Muscle layer of duodenum (tissue), 2 donors: Measurements from ENCODE around the gene COL6A2.
"Not testable (repeated sequence)": the region's sequence is repeated elsewhere in the genome, so short reads cannot be mapped to it uniquely, and the experiment has no call there.

Source experiments
- H3K27ac ChIP-seq: one replicate; pipeline ENCODE4 v1.7.0; 2013; ENCODE audit warnings: mild to moderate bottlenecking, low read length
- H3K27me3 ChIP-seq: one replicate; pipeline ENCODE4 v1.7.0; 2013; ENCODE audit warnings: low read depth, mild to moderate bottlenecking, control low read depth, low read length
- H3K36me3 ChIP-seq, 2 donors: one replicate each; pipeline ENCODE4 v1.7.0; 2013; ENCODE audit warnings: low read length in 2 of 2, control low read depth in 1 of 2, mild to moderate bottlenecking in 1 of 2; ENCODE audit not compliant: insufficient read depth in 2 of 2, control insufficient read depth in 1 of 2
- H3K4me1 ChIP-seq, 2 donors: one replicate each; pipeline ENCODE4 v1.7.0; 2013; ENCODE audit warnings: low read length in 2 of 2, mild to moderate bottlenecking in 2 of 2, control low read depth in 1 of 2, moderate library complexity in 1 of 2; ENCODE audit not compliant: insufficient read depth in 2 of 2, control insufficient read depth in 1 of 2
- H3K4me3 ChIP-seq, 2 donors: one replicate each; pipeline ENCODE4 v1.7.0; 2013; ENCODE audit warnings: low read length in 2 of 2, low read depth in 1 of 2, mild to moderate bottlenecking in 1 of 2
- H3K9me3 ChIP-seq, 2 donors: one replicate each; pipeline ENCODE4 v1.7.0; 2013; ENCODE audit warnings: low read length in 2 of 2, control low read depth in 1 of 2, mild to moderate bottlenecking in 1 of 2; ENCODE audit not compliant: control insufficient read depth in 1 of 2
- donor health status: healthy.

COL6A2 gene

DNA sequence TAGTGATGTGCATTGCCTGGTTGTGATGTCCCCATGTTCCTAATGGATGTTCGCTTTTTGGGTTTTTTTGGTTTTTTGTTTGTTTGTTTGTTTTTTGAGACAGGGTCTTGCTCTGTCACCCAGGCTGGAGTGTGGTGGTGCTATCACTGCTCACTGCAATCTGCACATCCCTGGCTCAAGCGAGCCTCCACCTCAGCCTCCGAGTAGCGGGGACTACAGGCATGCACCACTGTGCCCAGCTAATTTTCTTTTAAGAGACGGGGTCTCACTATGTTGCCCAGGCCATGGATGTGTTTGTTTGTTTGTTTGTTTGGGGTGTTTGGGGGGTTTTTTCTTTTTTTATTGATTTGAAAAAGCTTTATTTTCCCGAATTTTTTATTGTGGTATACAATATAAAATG lies 2.1 kb downstream of the COL6A2 start:
- H3K9me3 ChIP-seq: peaks cover 0 to 5% of the 10 kb centered on the region in 2 donors
- no peak overlapping the region for H3K27ac ChIP-seq
- H3K4me1 ChIP-seq: peaks cover 3 to 4% of the 10 kb centered on the region in 2 donors
- no peaks in the 10 kb centered on the region for H3K27me3 ChIP-seq
- H3K4me3 ChIP-seq: peak overlapping the region; percentile 12 to 82
- H3K36me3 ChIP-seq: peaks cover 0 to 4% of the 10 kb centered on the region in 2 donors

DNA sequence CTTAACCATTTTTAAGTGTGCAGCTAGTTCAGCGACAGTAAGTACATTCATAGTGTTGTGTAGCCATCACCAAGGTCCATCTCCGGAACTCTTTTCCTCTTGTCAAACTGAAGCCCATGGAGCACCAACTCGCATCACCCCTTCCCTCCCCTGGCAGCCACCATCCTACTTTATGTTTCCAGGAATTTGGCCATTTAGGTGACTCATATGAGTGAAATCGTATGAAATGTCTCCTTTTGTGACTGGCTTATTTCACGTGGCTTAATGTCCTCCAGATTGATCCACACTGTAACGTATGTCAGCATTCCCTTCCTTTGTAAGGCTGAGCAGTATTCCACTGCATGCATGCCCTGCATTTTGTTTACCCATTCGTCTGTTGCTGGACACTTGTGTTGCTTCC lies 2.5 kb downstream of the COL6A2 start:
- Histone ChIP-seq H3K4me1 (peaks cover 3 to 4% of the 10 kb centered on the region in 2 donors), H3K27me3 (no peaks in the 10 kb centered on the region), H3K27ac (no peak overlapping the region), H3K36me3 (peaks cover 0 to 4% of the 10 kb centered on the region in 2 donors), H3K4me3 (peak overlapping the region; percentile 12 to 82), H3K9me3 (peaks cover 0 to 5% of the 10 kb centered on the region in 2 donors)

DNA sequence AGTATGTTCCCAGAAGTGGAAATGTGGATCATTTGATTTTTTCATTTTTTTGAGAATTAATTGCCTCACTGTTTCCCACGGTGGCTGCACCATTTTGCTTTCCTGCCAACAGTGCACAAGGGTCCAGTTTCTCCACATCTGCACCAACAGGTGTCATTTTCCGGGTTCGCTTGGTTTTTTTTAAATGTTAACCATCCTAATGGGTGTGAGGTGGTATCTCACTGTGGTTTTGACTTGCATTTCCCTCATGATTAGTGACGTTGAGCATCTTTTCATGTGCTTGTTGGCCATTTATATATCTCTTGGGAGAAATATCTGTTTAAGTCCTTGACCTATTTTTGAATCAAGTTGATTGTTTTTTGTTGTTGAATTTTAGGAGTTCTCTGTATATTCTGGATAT lies 3.0 kb downstream of the COL6A2 start:
- Histone ChIP-seq H3K27me3 (no peaks in the 10 kb centered on the region), H3K9me3 (peaks cover 0 to 5% of the 10 kb centered on the region in 2 donors), H3K27ac (no peak overlapping the region), H3K4me1 (peaks cover 3 to 4% of the 10 kb centered on the region in 2 donors), H3K4me3 (peak overlapping the region; percentile 12 to 82), H3K36me3 (peaks cover 0 to 4% of the 10 kb centered on the region in 2 donors)

DNA sequence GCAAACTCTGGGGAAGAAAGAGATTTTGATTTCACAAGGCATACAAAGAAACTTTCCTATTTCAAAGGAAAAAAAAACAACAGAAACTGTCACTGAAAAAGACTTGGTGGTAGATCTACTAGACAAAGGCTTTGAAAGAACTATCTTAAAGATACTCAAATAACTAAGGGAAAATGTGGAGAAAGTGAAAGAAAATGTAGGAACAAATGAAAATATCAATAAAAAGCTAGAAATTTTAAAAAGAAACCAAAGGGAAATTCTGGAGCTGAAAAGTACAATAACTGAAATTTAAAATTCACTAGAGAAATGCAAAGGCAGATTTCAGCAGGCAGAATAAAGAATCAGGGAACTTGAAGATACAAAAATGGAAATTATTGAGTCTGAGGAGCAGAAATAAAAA lies 6.2 kb downstream of the COL6A2 start:
- Histone ChIP-seq H3K4me1 (peaks cover 4 to 7% of the 10 kb centered on the region in 2 donors), H3K27ac (no peak overlapping the region), H3K36me3 (peaks cover 0 to 4% of the 10 kb centered on the region in 2 donors), H3K4me3 (no peak overlapping the region), H3K9me3 (peaks cover 0 to 5% of the 10 kb centered on the region in 2 donors), H3K27me3 (no peaks in the 10 kb centered on the region)

- Histone ChIP-seq H3K36me3 (peaks cover 0 to 11% of the 10 kb centered on the region in 2 donors), H3K4me1 (peaks cover 0 to 24% of the 10 kb centered on the region in 2 donors)
- H3K9me3 ChIP-seq, H3K27ac ChIP-seq, H3K4me3 ChIP-seq, H3K27me3 ChIP-seq: not testable (repeated sequence)
Measured at GRCh38 chr21:46107376-46107775, 9.5 kb downstream of the COL6A2 start.

GRCh38 chr21:46108827-46109312 lies 11.0 kb downstream of the COL6A2 start:
- H3K27me3 ChIP-seq: no peaks in the 10 kb centered on the region
- H3K9me3 ChIP-seq: no peaks in the 10 kb centered on the region
- no peak overlapping the region for H3K27ac ChIP-seq
- peaks cover 9 to 25% of the 10 kb centered on the region in 2 donors for H3K36me3 ChIP-seq
- H3K4me1 ChIP-seq: peaks cover 0 to 24% of the 10 kb centered on the region in 2 donors
- H3K4me3 ChIP-seq: no peak overlapping the region

DNA sequence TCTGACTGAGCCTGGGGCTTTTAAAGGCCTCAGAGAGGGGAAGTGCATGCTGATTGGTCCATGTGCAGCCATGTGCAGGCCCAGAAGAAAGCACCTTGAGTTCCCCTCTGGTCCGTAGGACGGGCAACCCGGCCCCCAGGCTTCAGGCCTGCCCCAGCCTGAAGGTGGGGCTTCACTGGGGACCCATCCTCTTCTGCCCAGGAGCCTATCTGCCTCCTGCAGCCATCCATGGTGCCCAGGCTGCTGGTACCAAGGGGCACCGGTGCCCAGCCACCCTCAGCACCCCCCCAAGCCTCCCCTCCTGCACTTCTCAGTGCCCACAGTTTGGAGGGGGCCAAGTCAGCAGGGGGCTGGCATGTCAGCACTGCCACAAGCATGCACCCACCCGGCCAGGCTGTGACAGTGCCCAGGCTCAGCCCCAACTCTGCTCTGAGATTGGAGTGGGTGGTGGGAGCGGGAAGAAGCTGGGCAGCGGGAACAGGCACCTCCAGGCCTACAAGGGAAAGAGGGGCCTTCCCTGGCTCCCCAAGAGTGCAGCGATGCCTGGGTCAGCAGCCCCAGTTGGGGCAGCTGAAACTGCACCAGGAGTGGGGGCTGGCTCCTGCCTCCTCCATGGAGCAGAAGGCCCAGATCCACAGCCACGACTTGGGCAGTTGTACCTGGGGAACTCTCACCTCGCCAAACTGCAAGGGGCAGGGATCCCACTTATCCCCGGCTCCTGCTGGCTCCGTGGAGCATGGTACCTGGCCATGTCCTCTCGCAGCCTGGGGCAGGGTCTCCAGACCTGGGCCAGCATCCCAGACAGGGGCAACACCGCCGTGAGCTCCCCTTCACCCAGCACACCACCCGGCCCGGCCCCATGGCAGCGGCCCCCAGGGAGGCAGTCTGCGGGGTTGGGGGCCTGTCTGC lies 11.7 kb downstream of the COL6A2 start:
- Histone ChIP-seq H3K9me3 (no peaks in the 10 kb centered on the region), H3K4me1 (peaks cover 0 to 24% of the 10 kb centered on the region in 2 donors), H3K36me3 (peaks cover 13 to 27% of the 10 kb centered on the region in 2 donors), H3K27me3 (no peaks in the 10 kb centered on the region), H3K4me3 (no peak overlapping the region), H3K27ac (no peak overlapping the region)

DNA sequence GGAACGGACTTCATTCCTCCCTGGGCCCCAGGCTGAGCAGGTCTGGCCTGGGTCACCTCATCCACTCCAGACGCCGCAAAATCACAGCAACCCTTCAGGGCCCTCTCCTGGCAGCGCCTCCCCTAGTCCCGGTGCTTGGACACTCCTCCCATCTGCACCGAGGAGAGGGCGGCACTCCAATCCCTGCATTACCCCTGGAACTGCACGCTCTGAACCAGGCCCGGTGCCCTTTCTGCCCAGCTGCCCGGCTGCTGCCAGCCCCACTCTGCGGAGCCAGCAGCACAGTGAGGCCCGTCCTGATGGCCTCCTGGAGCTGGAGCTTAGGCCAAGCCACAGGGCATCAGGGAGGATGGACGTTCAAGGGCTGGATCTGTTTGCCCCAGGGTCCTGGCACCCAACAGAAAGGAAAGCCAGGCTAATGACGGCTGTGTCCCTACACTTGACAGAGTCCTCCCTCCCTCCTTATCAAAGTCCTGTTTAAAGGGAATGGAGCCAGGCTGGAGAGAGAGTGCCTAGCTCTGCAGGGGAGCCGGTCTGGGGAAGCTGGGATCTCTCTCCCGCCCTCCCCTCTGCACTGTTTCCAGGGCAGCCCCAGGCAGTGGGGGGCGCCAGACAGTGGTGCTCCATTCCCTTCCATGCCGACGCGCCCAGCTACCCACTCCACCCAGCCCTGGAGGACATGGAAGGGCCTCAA lies 12.7 kb downstream of the COL6A2 start:
- Histone ChIP-seq H3K27ac (no peak overlapping the region), H3K27me3 (no peaks in the 10 kb centered on the region), H3K9me3 (no peaks in the 10 kb centered on the region)

GRCh38 chr21:46111193-46111571 lies 13.3 kb downstream of the COL6A2 start:
- H3K9me3 ChIP-seq: no peaks in the 10 kb centered on the region
- peaks cover 0 to 24% of the 10 kb centered on the region in 2 donors for H3K4me1 ChIP-seq
- H3K36me3 ChIP-seq: peaks cover 15 to 41% of the 10 kb centered on the region in 2 donors
- no peak overlapping the region for H3K4me3 ChIP-seq
- H3K27ac ChIP-seq: no peak overlapping the region
- no peaks in the 10 kb centered on the region for H3K27me3 ChIP-seq

More for the DNA sequence above, 12.7 kb downstream of the COL6A2 start:
- H3K4me1 ChIP-seq: peaks cover 0 to 24% of the 10 kb centered on the region in 2 donors
- H3K36me3 ChIP-seq: peaks cover 15 to 36% of the 10 kb centered on the region in 2 donors
- H3K4me3 ChIP-seq: no peak overlapping the region

DNA sequence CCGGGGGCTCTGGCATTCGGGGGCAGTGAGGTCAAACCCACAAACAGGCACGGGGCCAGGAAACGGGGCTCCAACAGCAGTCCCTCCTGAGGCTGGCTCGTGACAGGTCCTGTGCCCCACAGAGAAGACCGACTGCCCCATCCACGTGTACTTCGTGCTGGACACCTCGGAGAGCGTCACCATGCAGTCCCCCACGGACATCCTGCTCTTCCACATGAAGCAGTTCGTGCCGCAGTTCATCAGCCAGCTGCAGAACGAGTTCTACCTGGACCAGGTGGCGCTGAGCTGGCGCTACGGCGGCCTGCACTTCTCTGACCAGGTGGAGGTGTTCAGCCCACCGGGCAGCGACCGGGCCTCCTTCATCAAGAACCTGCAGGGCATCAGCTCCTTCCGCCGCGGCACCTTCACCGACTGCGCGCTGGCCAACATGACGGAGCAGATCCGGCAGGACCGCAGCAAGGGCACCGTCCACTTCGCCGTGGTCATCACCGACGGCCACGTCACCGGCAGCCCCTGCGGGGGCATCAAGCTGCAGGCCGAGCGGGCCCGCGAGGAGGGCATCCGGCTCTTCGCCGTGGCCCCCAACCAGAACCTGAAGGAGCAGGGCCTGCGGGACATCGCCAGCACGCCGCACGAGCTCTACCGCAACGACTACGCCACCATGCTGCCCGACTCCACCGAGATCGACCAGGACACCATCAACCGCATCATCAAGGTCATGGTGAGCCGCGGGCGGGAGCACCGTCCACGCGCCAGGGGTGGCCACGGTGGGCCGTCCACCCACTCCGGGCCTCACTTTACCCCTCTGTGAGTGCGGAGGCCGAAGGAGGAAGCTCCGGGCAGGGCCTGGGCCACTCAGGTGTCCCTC lies 14.2 kb downstream of the COL6A2 start:
- peaks cover 20 to 51% of the 10 kb centered on the region in 2 donors for H3K36me3 ChIP-seq

More for the DNA sequence above, 14.2 kb downstream of the COL6A2 start:
- Histone ChIP-seq H3K4me3 (no peak overlapping the region), H3K27ac (no peak overlapping the region), H3K9me3 (no peaks in the 10 kb centered on the region), H3K27me3 (no peaks in the 10 kb centered on the region), H3K4me1 (peaks cover 0 to 24% of the 10 kb centered on the region in 2 donors)
